Measurements from ENCODE around the gene BANF2. TPM values are rescaled to one million over a fixed set of nuclear protein-coding genes. Genes with fewer than 3 reads are reported as not detected.

BANF2 gene
- total RNA-seq, 1 experiment from 2014 or later: not detected

GRCh38 chr20:17743677-17744076, 43.9 kb downstream of the BANF2 start:
- no peaks in the 10 kb centered on the region for H3K9me3 ChIP-seq (ENCODE audit: control insufficient read depth, low read depth, low read length)
- no peak overlapping the region for H3K9ac ChIP-seq (ENCODE audit: extremely low read depth, insufficient read length, low read length)
- no CpG with 5 or more reads among the region's 6 CpGs for WGBS (ENCODE audit: extremely low coverage, insufficient read length, low lambda C conversion rate)
- TF ChIP-seq, protein P1, sequence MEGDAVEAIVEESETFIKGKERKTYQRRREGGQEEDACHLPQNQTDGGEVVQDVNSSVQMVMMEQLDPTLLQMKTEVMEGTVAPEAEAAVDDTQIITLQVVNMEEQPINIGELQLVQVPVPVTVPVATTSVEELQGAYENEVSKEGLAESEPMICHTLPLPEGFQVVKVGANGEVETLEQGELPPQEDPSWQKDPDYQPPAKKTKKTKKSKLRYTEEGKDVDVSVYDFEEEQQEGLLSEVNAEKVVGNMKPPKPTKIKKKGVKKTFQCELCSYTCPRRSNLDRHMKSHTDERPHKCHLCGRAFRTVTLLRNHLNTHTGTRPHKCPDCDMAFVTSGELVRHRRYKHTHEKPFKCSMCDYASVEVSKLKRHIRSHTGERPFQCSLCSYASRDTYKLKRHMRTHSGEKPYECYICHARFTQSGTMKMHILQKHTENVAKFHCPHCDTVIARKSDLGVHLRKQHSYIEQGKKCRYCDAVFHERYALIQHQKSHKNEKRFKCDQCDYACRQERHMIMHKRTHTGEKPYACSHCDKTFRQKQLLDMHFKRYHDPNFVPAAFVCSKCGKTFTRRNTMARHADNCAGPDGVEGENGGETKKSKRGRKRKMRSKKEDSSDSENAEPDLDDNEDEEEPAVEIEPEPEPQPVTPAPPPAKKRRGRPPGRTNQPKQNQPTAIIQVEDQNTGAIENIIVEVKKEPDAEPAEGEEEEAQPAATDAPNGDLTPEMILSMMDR (conservative IDR thresholded peaks at IDR 0.05): no peak
- no peak overlapping the region for H2AK5ac ChIP-seq (ENCODE audit: insufficient read length, low read length)
- H3K27me3 ChIP-seq (ENCODE audit: insufficient read depth, low read length): no peaks in the 10 kb centered on the region
- no peak overlapping the region for H4K5ac ChIP-seq (ENCODE audit: insufficient read length, low read depth, low read length)
- no peak for DNase-seq
- Mint-ChIP-seq H3K4me3 (no peak overlapping the region), H3K9me3 (peaks cover 3 to 6% of the 10 kb centered on the region in 2 experiments; a peak in 4 of 5 replicates), H3K36me3 (ENCODE audit: insufficient read depth in 1 of 3, low read depth in 3 of 3) (no peaks in the 10 kb centered on the region; a peak in 2 of 7 replicates), H3K4me1 (peaks cover 14 to 20% of the 10 kb centered on the region in 2 experiments), H3K27ac (no peak overlapping the region), H3K27me3 (ENCODE audit: low read depth) (peaks cover 4% of the 10 kb centered on the region)
- H3T11ph ChIP-seq (ENCODE audit: low read length): no peak overlapping the region
- H4K91ac ChIP-seq (ENCODE audit: insufficient read length, low read depth, low read length): no peak overlapping the region
- H2BK120ac ChIP-seq (ENCODE audit: low read depth, low read length, poor library complexity, severe bottlenecking): no peak overlapping the region
- H2AFZ ChIP-seq (ENCODE audit: low read length): no peak overlapping the region
- H3K14ac ChIP-seq (ENCODE audit: insufficient read depth, low read length): no peak overlapping the region
- H3K56ac ChIP-seq (ENCODE audit: insufficient read length, low read depth, low read length): no peak overlapping the region
- no peak overlapping the region for H2BK15ac ChIP-seq (ENCODE audit: low read depth, low read length)
- H2BK20ac ChIP-seq (ENCODE audit: low read depth, low read length, poor library complexity, severe bottlenecking): no peak overlapping the region
- H3K4me2 ChIP-seq (ENCODE audit: insufficient read depth, insufficient read length, low read length): no peak overlapping the region
- H3K27ac ChIP-seq (ENCODE audit: insufficient read length, low read depth, low read length): no peak overlapping the region
- H3K79me2 ChIP-seq (ENCODE audit: insufficient read depth, low read length): no peaks in the 10 kb centered on the region
- H3K23me2 ChIP-seq (ENCODE audit: insufficient read length, low read depth, low read length, poor library complexity, severe bottlenecking): no peaks in the 10 kb centered on the region
- no peak overlapping the region for H3K18ac ChIP-seq (ENCODE audit: insufficient read length, low read depth, low read length)
- H4K20me1 ChIP-seq (ENCODE audit: control insufficient read depth, insufficient read depth, insufficient read length): no peaks in the 10 kb centered on the region
- H2BK12ac ChIP-seq (ENCODE audit: insufficient read length, low read depth, low read length): no peak overlapping the region
- H4K8ac ChIP-seq (replicated peaks; ENCODE audit: insufficient read length, low read depth, low read length): no peak overlapping the region
- no peaks in the 10 kb centered on the region for H3K79me1 ChIP-seq (ENCODE audit: insufficient read depth, low read depth, low read length, poor library complexity, severe bottlenecking)
- H3K23ac ChIP-seq (ENCODE audit: insufficient read length, low read depth, low read length): no peak overlapping the region
- H2BK5ac ChIP-seq (ENCODE audit: insufficient read length, low read length): no peak overlapping the region
- no peaks in the 10 kb centered on the region; the same call in 1 of the 2 replicates for H3K4me1 ChIP-seq (ENCODE audit: insufficient read depth, low read length)
- H3K4ac ChIP-seq (ENCODE audit: low read depth, low read length): no peak overlapping the region
